Measurements from ENCODE around the gene SMYD3. TPM values are rescaled to one million over a fixed set of nuclear protein-coding genes. Genes with fewer than 3 reads are reported as not detected.
"Not testable (repeated sequence)": the region's sequence is repeated elsewhere in the genome, so short reads cannot be mapped to it uniquely, and the experiment has no call there.

SMYD3 gene
- total RNA-seq, 1 donor from 2014 or later = 29.2 TPM

- DNase-seq (ENCODE audit: low read depth) = no peak
- Histone ChIP-seq H3K27me3 (ENCODE audit: control insufficient read depth, insufficient read depth, low read length) (no peaks in the 10 kb centered on the region), H3K4me3 (ENCODE audit: low read depth, low read length) (no peak overlapping the region), H3K36me3 (ENCODE audit: control insufficient read depth, insufficient read depth, low read length) (no peaks in the 10 kb centered on the region)
- TF ChIP-seq, protein P1, sequence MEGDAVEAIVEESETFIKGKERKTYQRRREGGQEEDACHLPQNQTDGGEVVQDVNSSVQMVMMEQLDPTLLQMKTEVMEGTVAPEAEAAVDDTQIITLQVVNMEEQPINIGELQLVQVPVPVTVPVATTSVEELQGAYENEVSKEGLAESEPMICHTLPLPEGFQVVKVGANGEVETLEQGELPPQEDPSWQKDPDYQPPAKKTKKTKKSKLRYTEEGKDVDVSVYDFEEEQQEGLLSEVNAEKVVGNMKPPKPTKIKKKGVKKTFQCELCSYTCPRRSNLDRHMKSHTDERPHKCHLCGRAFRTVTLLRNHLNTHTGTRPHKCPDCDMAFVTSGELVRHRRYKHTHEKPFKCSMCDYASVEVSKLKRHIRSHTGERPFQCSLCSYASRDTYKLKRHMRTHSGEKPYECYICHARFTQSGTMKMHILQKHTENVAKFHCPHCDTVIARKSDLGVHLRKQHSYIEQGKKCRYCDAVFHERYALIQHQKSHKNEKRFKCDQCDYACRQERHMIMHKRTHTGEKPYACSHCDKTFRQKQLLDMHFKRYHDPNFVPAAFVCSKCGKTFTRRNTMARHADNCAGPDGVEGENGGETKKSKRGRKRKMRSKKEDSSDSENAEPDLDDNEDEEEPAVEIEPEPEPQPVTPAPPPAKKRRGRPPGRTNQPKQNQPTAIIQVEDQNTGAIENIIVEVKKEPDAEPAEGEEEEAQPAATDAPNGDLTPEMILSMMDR (IDR thresholded peaks at IDR 0.05; ENCODE audit: insufficient read depth, low read length, poor library complexity, severe bottlenecking) = no peak
Measured at GRCh38 chr1:246035060-246035541, 472.0 kb downstream of the SMYD3 start.

GRCh38 chr1:246034630-246035029, 472.4 kb downstream of the SMYD3 start:
- H3K36me3 ChIP-seq (ENCODE audit: control insufficient read depth, insufficient read depth, low read length) = no peaks in the 10 kb centered on the region
- H3K27me3 ChIP-seq (ENCODE audit: control insufficient read depth, insufficient read depth, low read length) = no peaks in the 10 kb centered on the region
- no peak for DNase-seq (ENCODE audit: low read depth)
- H3K4me3 ChIP-seq (ENCODE audit: low read depth, low read length) = no peak overlapping the region
- TF ChIP-seq, protein P1 (IDR thresholded peaks at IDR 0.05; ENCODE audit: insufficient read depth, low read length, poor library complexity, severe bottlenecking) = no peak

DNA sequence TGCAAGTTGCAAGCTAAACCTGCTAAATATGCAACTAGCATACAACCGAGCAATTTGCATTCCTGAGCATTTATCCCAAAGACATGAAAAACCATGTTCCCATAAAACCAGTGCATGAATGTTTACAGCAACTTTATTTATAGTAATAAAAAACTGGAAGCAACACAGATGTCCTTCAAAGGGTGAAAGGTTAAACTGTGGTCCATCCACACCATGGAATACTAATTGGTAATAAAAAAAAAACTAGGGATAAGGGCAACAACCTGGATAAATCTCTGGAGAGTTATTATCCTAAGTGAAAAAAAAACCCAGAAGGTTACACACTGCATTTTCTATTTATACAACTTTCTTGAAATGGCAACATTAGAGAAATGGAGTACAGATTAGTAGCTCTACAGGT, 474.1 kb downstream of the SMYD3 start:
- H3K4me3 ChIP-seq (ENCODE audit: low read depth, low read length) = no peak overlapping the region
- TF ChIP-seq, protein P1 (IDR thresholded peaks at IDR 0.05; ENCODE audit: insufficient read depth, low read length, poor library complexity, severe bottlenecking) = no peak
- H3K36me3 ChIP-seq (ENCODE audit: control insufficient read depth, insufficient read depth, low read length) = no peaks in the 10 kb centered on the region
- no peak for DNase-seq (ENCODE audit: low read depth)
- no peaks in the 10 kb centered on the region for H3K27me3 ChIP-seq (ENCODE audit: control insufficient read depth, insufficient read depth, low read length)

GRCh38 chr1:246032031-246032551, 475.0 kb downstream of the SMYD3 start:
- peak; percentile 41 for DNase-seq (ENCODE audit: low read depth)
- TF ChIP-seq, protein P1 (IDR thresholded peaks at IDR 0.05; ENCODE audit: insufficient read depth, low read length, poor library complexity, severe bottlenecking) = no peak
- H3K4me3 ChIP-seq (ENCODE audit: low read depth, low read length) = no peak overlapping the region
- H3K36me3 ChIP-seq (ENCODE audit: control insufficient read depth, insufficient read depth, low read length) = no peaks in the 10 kb centered on the region
- no peaks in the 10 kb centered on the region for H3K27me3 ChIP-seq (ENCODE audit: control insufficient read depth, insufficient read depth, low read length)

DNA sequence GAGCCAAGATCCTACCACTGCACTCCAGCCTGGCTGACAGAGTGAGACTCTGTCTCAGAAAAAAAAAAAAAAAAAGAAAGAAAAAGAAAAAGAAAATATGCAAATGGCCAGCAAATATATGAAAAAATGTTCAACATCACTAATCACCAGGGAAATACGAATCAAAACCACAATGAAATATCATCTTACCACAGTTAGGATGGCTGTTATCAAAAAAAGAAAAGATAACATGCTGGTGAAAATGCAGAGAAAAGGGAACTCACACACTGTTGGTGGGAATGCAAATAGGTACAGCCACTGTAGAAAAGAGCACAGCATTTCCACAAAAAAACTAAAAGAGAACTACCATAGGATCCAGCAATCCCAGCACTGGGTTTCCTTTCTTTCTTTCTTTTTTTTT, 477.5 kb downstream of the SMYD3 start:
- Histone ChIP-seq H3K4me3 (ENCODE audit: low read depth, low read length) (no peak overlapping the region), H3K36me3 (ENCODE audit: control insufficient read depth, insufficient read depth, low read length) (no peaks in the 10 kb centered on the region), H3K27me3 (ENCODE audit: control insufficient read depth, insufficient read depth, low read length) (no peaks in the 10 kb centered on the region)
- TF ChIP-seq, protein P1 (IDR thresholded peaks at IDR 0.05; ENCODE audit: insufficient read depth, low read length, poor library complexity, severe bottlenecking) = no peak
- DNase-seq (ENCODE audit: low read depth) = no peak

DNA sequence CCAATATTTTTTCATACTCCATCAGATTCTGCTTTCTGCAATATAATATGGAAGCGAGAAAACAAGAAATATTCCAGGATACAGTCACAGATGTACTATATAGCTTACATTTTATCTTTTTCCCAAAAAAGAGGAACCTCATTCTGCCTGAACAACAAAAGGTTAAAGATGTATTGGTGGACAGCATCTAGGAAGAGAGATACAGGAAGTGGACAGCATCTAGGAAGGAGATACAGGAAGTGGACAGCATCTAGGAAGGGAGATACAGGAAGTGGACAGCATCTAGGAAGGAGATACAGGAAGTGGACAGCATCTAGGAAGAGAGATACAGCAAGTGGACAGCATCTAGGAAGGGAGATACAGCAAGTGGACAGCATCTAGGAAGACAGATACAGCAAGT, 483.0 kb downstream of the SMYD3 start:
- H3K36me3 ChIP-seq (ENCODE audit: control insufficient read depth, insufficient read depth, low read length); H3K4me3 ChIP-seq (ENCODE audit: low read depth, low read length); DNase-seq (ENCODE audit: low read depth); H3K27me3 ChIP-seq (ENCODE audit: control insufficient read depth, insufficient read depth, low read length): not testable (repeated sequence)

Data from kidney epithelial cell (primary cell).